ENCODE measurements around the gene HYAL2. TPM values are rescaled to one million over a fixed set of nuclear protein-coding genes. Genes with fewer than 3 reads are reported as not detected.

Gene HYAL2
- total RNA-seq, 2 experiments from 2014 or later: 7.7 to 19.7 TPM

DNA sequence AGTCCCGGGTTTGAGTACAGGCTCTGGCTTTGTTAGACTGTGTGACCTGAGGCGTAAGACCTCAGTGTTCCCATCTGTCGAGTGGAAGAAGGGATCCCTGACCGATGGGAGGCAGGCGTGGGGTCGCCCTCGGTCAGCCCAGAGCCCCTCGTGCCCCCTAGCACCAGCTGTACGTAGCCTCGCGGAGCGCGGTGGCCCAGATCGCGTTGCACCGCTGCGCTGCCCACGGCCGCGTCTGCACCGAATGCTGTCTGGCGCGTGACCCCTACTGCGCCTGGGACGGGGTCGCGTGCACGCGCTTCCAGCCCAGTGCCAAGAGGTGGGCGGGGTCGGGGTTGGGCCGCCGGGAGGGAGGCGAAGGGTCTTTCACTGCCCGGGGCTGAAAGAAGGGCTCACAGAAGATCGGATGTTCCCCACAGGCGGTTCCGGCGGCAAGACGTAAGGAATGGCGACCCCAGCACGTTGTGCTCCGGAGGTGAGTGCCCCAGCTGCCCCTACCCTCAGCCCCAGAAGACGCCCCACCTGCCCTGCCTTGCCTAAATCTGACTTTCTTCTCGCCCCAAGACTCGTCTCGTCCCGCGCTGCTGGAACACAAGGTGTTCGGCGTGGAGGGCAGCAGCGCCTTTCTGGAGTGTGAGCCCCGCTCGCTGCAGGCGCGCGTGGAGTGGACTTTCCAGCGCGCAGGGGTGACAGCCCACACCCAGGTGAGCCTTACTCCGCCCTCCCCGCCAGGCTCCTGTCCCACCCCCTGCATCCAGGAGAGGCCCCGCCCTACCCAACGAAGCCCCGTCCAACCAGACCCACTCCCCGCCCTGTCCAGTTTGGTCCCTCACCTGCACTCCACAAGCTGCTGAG lies 47.2 kb downstream of the HYAL2 start:
- Histone ChIP-seq H3K9me3 (ENCODE audit: low read length) (no peaks in the 10 kb centered on the region), H3K36me3 (ENCODE audit: insufficient read depth, low read length) (no peaks in the 10 kb centered on the region), H3K4me2 (ENCODE audit: low read length) (no peak overlapping the region), H2AFZ (ENCODE audit: low read length) (no peak overlapping the region), H4K20me1 (ENCODE audit: insufficient read depth, low read length) (no peaks in the 10 kb centered on the region), H3K79me2 (ENCODE audit: insufficient read depth, low read depth, low read length) (no peaks in the 10 kb centered on the region), H3K27ac (ENCODE audit: low read depth, low read length, poor library complexity, severe bottlenecking) (no peak overlapping the region), H3K9me2 (ENCODE audit: insufficient read depth, low read length) (no peaks in the 10 kb centered on the region), H3K4me1 (ENCODE audit: insufficient read depth, low read length, poor library complexity, severe bottlenecking) (peaks cover 5% of the 10 kb centered on the region), H3K4me3 (ENCODE audit: low read depth, low read length, poor library complexity, severe bottlenecking) (no peak overlapping the region)
- no TSS peak for BruUV-seq (replicated peaks)
- no peak for DNase-seq (ENCODE audit: low spot score)
- POLR2A ChIA-PET: no interaction called here
- TF ChIP-seq EZH2phosphoT487 (IDR thresholded peaks at IDR 0.05; ENCODE audit: borderline replicate concordance, low read depth, low read length): no peak
- TF ChIP-seq, protein P1, sequence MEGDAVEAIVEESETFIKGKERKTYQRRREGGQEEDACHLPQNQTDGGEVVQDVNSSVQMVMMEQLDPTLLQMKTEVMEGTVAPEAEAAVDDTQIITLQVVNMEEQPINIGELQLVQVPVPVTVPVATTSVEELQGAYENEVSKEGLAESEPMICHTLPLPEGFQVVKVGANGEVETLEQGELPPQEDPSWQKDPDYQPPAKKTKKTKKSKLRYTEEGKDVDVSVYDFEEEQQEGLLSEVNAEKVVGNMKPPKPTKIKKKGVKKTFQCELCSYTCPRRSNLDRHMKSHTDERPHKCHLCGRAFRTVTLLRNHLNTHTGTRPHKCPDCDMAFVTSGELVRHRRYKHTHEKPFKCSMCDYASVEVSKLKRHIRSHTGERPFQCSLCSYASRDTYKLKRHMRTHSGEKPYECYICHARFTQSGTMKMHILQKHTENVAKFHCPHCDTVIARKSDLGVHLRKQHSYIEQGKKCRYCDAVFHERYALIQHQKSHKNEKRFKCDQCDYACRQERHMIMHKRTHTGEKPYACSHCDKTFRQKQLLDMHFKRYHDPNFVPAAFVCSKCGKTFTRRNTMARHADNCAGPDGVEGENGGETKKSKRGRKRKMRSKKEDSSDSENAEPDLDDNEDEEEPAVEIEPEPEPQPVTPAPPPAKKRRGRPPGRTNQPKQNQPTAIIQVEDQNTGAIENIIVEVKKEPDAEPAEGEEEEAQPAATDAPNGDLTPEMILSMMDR (conservative IDR thresholded peaks at IDR 0.05; ENCODE audit: low read length): no peak
- intact Hi-C loops (cut with micrococcal nuclease; ENCODE audit: unreplicated experiment): no loop called here
- CTCF ChIA-PET (ENCODE audit: unreplicated experiment): interaction anchor here (1.2 kb wide), 2 partner anchors 81 to 83 kb away, joined by 3 to 5 read pairs; no protein-coding TSS in a partner anchor

- Histone ChIP-seq H3K36me3 (ENCODE audit: insufficient read depth, low read length) (no peaks in the 10 kb centered on the region), H3K9me3 (ENCODE audit: low read length) (no peaks in the 10 kb centered on the region), H3K27ac (ENCODE audit: low read depth, low read length, poor library complexity, severe bottlenecking) (no peak overlapping the region), H3K9me2 (ENCODE audit: insufficient read depth, low read length) (no peaks in the 10 kb centered on the region), H3K4me3 (ENCODE audit: low read depth, low read length, poor library complexity, severe bottlenecking) (no peak overlapping the region), H3K4me2 (ENCODE audit: low read length) (no peak overlapping the region), H4K20me1 (ENCODE audit: insufficient read depth, low read length) (no peaks in the 10 kb centered on the region), H3K4me1 (ENCODE audit: insufficient read depth, low read length, poor library complexity, severe bottlenecking) (peaks cover 5% of the 10 kb centered on the region), H3K79me2 (ENCODE audit: insufficient read depth, low read depth, low read length) (no peaks in the 10 kb centered on the region), H2AFZ (ENCODE audit: low read length) (no peak overlapping the region)
- ChIA-PET CTCF (ENCODE audit: unreplicated experiment) (interaction anchor here (1.2 kb wide), 2 partner anchors 80 to 82 kb away, joined by 3 to 5 read pairs; no protein-coding TSS in a partner anchor), POLR2A (no interaction called here)
- intact Hi-C loops (cut with micrococcal nuclease; ENCODE audit: unreplicated experiment): loop anchor here (1.0 kb wide), 1 partner anchor 50 kb away; no protein-coding TSS in a partner anchor
- BruUV-seq (replicated peaks): no TSS peak
- DNase-seq (ENCODE audit: low spot score): peak; percentile 77
- TF ChIP-seq, protein P1 (conservative IDR thresholded peaks at IDR 0.05; ENCODE audit: low read length): peak; percentile 97
- no peak for TF ChIP-seq EZH2phosphoT487 (IDR thresholded peaks at IDR 0.05; ENCODE audit: borderline replicate concordance, low read depth, low read length)
These were observed 48.0 kb downstream of the HYAL2 start for GRCh38 chr3:50274371-50275104.
